GM21619 (cell line): Measurements from ENCODE around the gene GPR143.
"Not testable (repeated sequence)": the region's sequence is repeated elsewhere in the genome, so short reads cannot be mapped to it uniquely, and the experiment has no call there.

ENCODE experiments used
- ATAC-seq: cut with Tn5 transposase; IDR thresholded peaks from one replicate; pipeline ENCODE4 v1.9.1; 2021; ENCODE audit not compliant: unreplicated experiment

The GPR143 gene

GRCh38 chrX:9765737-9766097, at the start of gene GPR143:
Gene GPR143, minus strand, starts transcription at chrX:9765847. Its CDS starts 30 bp downstream, at chrX:9765817.
- ATAC-seq, result no peak

- ATAC-seq, result not testable (repeated sequence)
Observed at GRCh38 chrX:9811086-9811485, 45.4 kb upstream of the GPR143 start.

GRCh38 chrX:9809876-9810275, 44.2 kb upstream of the GPR143 start:
- ATAC-seq, result not testable (repeated sequence)

GRCh38 chrX:9807355-9808182, 41.9 kb upstream of the GPR143 start:
- no peak for ATAC-seq

- ATAC-seq, result no peak
Observed at GRCh38 chrX:9805956-9806355, 40.3 kb upstream of the GPR143 start.

GRCh38 chrX:9804444-9804843, 38.8 kb upstream of the GPR143 start:
- ATAC-seq, result no peak

- no peak for ATAC-seq
Observed at GRCh38 chrX:9802737-9803136, 37.1 kb upstream of the GPR143 start.

GRCh38 chrX:9797384-9798360, 32.0 kb upstream of the GPR143 start:
- ATAC-seq, result no peak

- ATAC-seq, result no peak
Observed at GRCh38 chrX:9794495-9794894, 28.8 kb upstream of the GPR143 start.

- ATAC-seq, result no peak
Observed at GRCh38 chrX:9790866-9791265, 25.2 kb upstream of the GPR143 start.

GRCh38 chrX:9789555-9789954, 23.9 kb upstream of the GPR143 start:
- no peak for ATAC-seq

GRCh38 chrX:9788911-9789310, 23.3 kb upstream of the GPR143 start:
- ATAC-seq, result no peak

GRCh38 chrX:9786798-9787635, 21.4 kb upstream of the GPR143 start:
- no peak for ATAC-seq

GRCh38 chrX:9785944-9786797, 20.5 kb upstream of the GPR143 start, which contains the start of gene SHROOM2:
Gene SHROOM2, plus strand, starts transcription at chrX:9786429. Its CDS starts 117 bp downstream, at chrX:9786546.
- ATAC-seq, result no peak

- ATAC-seq, result no peak
Observed at GRCh38 chrX:9785254-9785943, 19.8 kb upstream of the GPR143 start.

GRCh38 chrX:9784332-9784731, 18.7 kb upstream of the GPR143 start:
- ATAC-seq, result no peak

- ATAC-seq, result no peak
Observed at GRCh38 chrX:9781941-9782340, 16.3 kb upstream of the GPR143 start.

- ATAC-seq, result no peak
Observed at GRCh38 chrX:9775930-9776329, 10.3 kb upstream of the GPR143 start.

- no peak for ATAC-seq
Observed at GRCh38 chrX:9772943-9773342, 7.3 kb upstream of the GPR143 start.
